Tibial nerve (tissue), 4 donors: ENCODE measurements around the gene MAIP1. TPM values are rescaled to one million over a fixed set of nuclear protein-coding genes. Genes with fewer than 3 reads are reported as not detected.

ENCODE experiments used
- DNase-seq, 2 donors: peaks; one replicate each; pipeline ENCODE4 v3.0.0-alpha.2; 2019; ENCODE audit warnings: low spot score in 2 of 2
- H3K27ac ChIP-seq, 4 donors: fragments of 200-600 bp; sonication (generic) in 3 of 4; one replicate each; pipeline ENCODE4 v1.5.1; 2017 to 2019; ENCODE audit warnings: mild to moderate bottlenecking in 1 of 4
- H3K27me3 ChIP-seq, 2 donors: fragments of 200-600 bp; sonication (generic) in 1 of 2; one replicate each; pipeline versions ENCODE4 v1.5.1 to v1.6.0; 2017 to 2019
- H3K36me3 ChIP-seq, 3 donors: fragments of 200-600 bp; sonication (generic); one replicate each; pipeline ENCODE4 v1.5.1; 2018 to 2019
- H3K4me1 ChIP-seq, 4 donors: fragments of 200-600 bp; sonication (generic) in 3 of 4; one replicate each; pipeline ENCODE4 v1.5.1; 2017 to 2019
- H3K4me3 ChIP-seq, 4 donors: fragments of 200-600 bp; sonication (generic) in 3 of 4; one replicate each; pipeline ENCODE4 v1.5.1; 2017 to 2019; ENCODE audit warnings: mild to moderate bottlenecking in 1 of 4, moderate library complexity in 1 of 4
- H3K9me3 ChIP-seq, 4 donors: fragments of 200-600 bp; sonication (generic) in 3 of 4; one replicate each; pipeline ENCODE4 v1.5.1; 2017 to 2019
- CTCF ChIP-seq, 5 experiments: fragments of 200-600 bp in 3 of 5; fragments of 450-650 bp in 2 of 5; sonication (generic) in 3 of 5; IDR thresholded peaks; one replicate each; pipeline ENCODE4 v1.5.1; 2016 to 2019; ENCODE audit warnings: antibody characterized with exemption in 5 of 5, mild to moderate bottlenecking in 3 of 5, moderate library complexity in 2 of 5
- EP300 ChIP-seq, 2 donors: sonication (generic); formaldehyde crosslinking; IDR thresholded peaks; one replicate each; pipeline ENCODE4 v1.6.1; 2017; ENCODE audit warnings: antibody characterized with exemption in 2 of 2, mild to moderate bottlenecking in 1 of 2
- POLR2A ChIP-seq, 2 donors: fragments of 450-650 bp; IDR thresholded peaks; one replicate each; pipeline ENCODE4 v1.6.1; 2017; ENCODE audit warnings: antibody characterized with exemption in 2 of 2, mild to moderate bottlenecking in 2 of 2, moderate library complexity in 2 of 2
- WGBS, 2 donors: methylation state at CpG; one replicate each; pipeline ENCODE4 v1.1.5; 2018; 5-methylcytosine and 5-hydroxymethylcytosine counted together
- total RNA-seq, 4 donors: library from RNA; depleted of rRNA; stranded (reverse); fragments of >200 nt; gene quantifications; one replicate each; pipeline ENCODE4 v1.1.0, GENCODE V29; 2016

Gene MAIP1
- total RNA-seq, 4 donors from 2014 or later = 9.0 to 16.3 (median 11.1) TPM

GRCh38 chr2:199923924-199924323 lies 31.5 kb upstream of the MAIP1 start:
- no peak overlapping the region for H3K27ac ChIP-seq
- H3K4me1 ChIP-seq = peaks cover 0 to 6% (median 0%) of the 10 kb centered on the region in 4 donors
- H3K27me3 ChIP-seq = no peaks in the 10 kb centered on the region
- no peaks in the 10 kb centered on the region for H3K9me3 ChIP-seq
- H3K4me3 ChIP-seq = no peak overlapping the region
- no peak for DNase-seq
- WGBS, 2 donors = 75 to 80% methylated on average over 2 of the region's 2 CpGs
- peaks cover 0 to 16% (median 0%) of the 10 kb centered on the region in 3 donors for H3K36me3 ChIP-seq
- TF ChIP-seq CTCF (IDR thresholded peaks at IDR 0.05) (no peak), POLR2A (IDR thresholded peaks at IDR 0.05) (no peak), EP300 (IDR thresholded peaks at IDR 0.05) (no peak)

- 33 to 35% methylated on average over 1 of the region's 1 CpG for WGBS, 2 donors
- Histone ChIP-seq H3K4me3 (no peak overlapping the region), H3K4me1 (peaks cover 0 to 6% (median 0%) of the 10 kb centered on the region in 4 donors), H3K36me3 (peaks cover 0 to 29% (median 0%) of the 10 kb centered on the region in 3 donors), H3K9me3 (no peaks in the 10 kb centered on the region), H3K27me3 (no peaks in the 10 kb centered on the region), H3K27ac (no peak overlapping the region)
- no peak for DNase-seq
- TF ChIP-seq EP300 (IDR thresholded peaks at IDR 0.05) (no peak), CTCF (IDR thresholded peaks at IDR 0.05) (no peak), POLR2A (IDR thresholded peaks at IDR 0.05) (no peak)
Measured at GRCh38 chr2:199926806-199927205, 28.6 kb upstream of the MAIP1 start.

GRCh38 chr2:199928226-199928625 lies 27.2 kb upstream of the MAIP1 start:
- H3K36me3 ChIP-seq = peaks cover 0 to 38% (median 0%) of the 10 kb centered on the region in 3 donors
- WGBS, 2 donors = 8 to 41% methylated on average over 2 of the region's 2 CpGs
- no peak overlapping the region for H3K27ac ChIP-seq
- H3K4me3 ChIP-seq = no peak overlapping the region
- H3K9me3 ChIP-seq = no peaks in the 10 kb centered on the region
- TF ChIP-seq CTCF (IDR thresholded peaks at IDR 0.05) = no peak
- TF ChIP-seq POLR2A (IDR thresholded peaks at IDR 0.05) = no peak
- TF ChIP-seq EP300 (IDR thresholded peaks at IDR 0.05) = no peak
- H3K27me3 ChIP-seq = no peaks in the 10 kb centered on the region
- DNase-seq = no peak
- no peaks in the 10 kb centered on the region for H3K4me1 ChIP-seq

- Histone ChIP-seq H3K36me3 (peaks cover 0 to 38% (median 0%) of the 10 kb centered on the region in 3 donors), H3K4me1 (no peaks in the 10 kb centered on the region), H3K9me3 (no peaks in the 10 kb centered on the region), H3K4me3 (no peak overlapping the region), H3K27me3 (no peaks in the 10 kb centered on the region), H3K27ac (no peak overlapping the region)
- DNase-seq = no peak
- TF ChIP-seq POLR2A (IDR thresholded peaks at IDR 0.05) (no peak), EP300 (IDR thresholded peaks at IDR 0.05) (no peak), CTCF (IDR thresholded peaks at IDR 0.05) (no peak)
Measured at GRCh38 chr2:199928626-199929025, 26.8 kb upstream of the MAIP1 start.

DNA sequence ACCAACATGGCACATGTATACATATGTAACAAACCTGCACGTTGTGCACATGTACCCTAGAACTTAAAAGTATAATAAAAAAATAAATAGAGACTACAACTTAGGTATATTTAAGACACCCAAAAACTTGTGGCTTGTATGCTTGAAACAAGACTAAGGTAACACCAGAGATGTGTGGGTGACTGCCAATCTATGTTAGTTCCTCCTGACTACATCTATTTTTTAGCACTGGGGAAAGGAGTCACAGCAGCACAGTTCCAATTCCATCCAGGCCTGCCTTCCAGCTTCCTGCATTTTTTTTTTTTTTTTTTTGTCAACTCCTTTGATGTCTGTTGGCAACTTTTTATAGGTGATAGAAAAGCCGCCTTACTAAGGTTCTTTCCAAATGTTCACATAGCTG lies 26.1 kb upstream of the MAIP1 start:
- 89 to 90% methylated on average over 2 of the region's 2 CpGs for WGBS, 2 donors
- DNase-seq = no peak
- no peak overlapping the region for H3K27ac ChIP-seq
- no peaks in the 10 kb centered on the region for H3K27me3 ChIP-seq
- no peaks in the 10 kb centered on the region for H3K4me1 ChIP-seq
- H3K4me3 ChIP-seq = no peak overlapping the region
- peaks cover 0 to 38% (median 0%) of the 10 kb centered on the region in 3 donors for H3K36me3 ChIP-seq
- H3K9me3 ChIP-seq = no peaks in the 10 kb centered on the region
- TF ChIP-seq CTCF (IDR thresholded peaks at IDR 0.05) (no peak), POLR2A (IDR thresholded peaks at IDR 0.05) (no peak), EP300 (IDR thresholded peaks at IDR 0.05) (no peak)
